Adrenal gland (tissue), 12 donors: ENCODE measurements around the gene CDS1. TPM values are rescaled to one million over a fixed set of nuclear protein-coding genes. Genes with fewer than 3 reads are reported as not detected.

ENCODE experiments used
- DNase-seq, 7 donors: peaks; one replicate each; pipeline ENCODE4 v3.0.0-alpha.2; 2019 to 2020
- H3K27ac ChIP-seq, 5 donors: fragments of 200-600 bp; sonication (generic) in 4 of 5; 1 replicate in 3 of 5; 2 replicates in 2 of 5; pipeline versions ENCODE4 v1.5.1 to v1.8.0; 2016 to 2020; ENCODE audit warnings: mild to moderate bottlenecking in 1 of 5
- H3K27me3 ChIP-seq: fragments of 200-600 bp; 2 replicates; pipeline ENCODE4 v1.8.0; 2021
- H3K36me3 ChIP-seq, 2 donors: fragments of 200-600 bp; replicated peaks in 1 of 2; 1 replicate in 1 of 2; 2 replicates in 1 of 2; pipeline versions ENCODE4 v1.5.1 to v1.8.0; 2018 to 2022
- H3K4me1 ChIP-seq, 2 donors: fragments of 200-600 bp; replicated peaks in 1 of 2; 1 replicate in 1 of 2; 2 replicates in 1 of 2; pipeline versions ENCODE4 v1.5.1 to v1.8.0; 2018 to 2021
- H3K4me3 ChIP-seq, 4 donors: fragments of 200-600 bp; sonication (generic) in 3 of 4; one replicate each; pipeline ENCODE4 v1.5.1; 2016 to 2018
- H3K9me3 ChIP-seq, 3 donors: fragments of 200-600 bp; sonication (generic) in 1 of 3; replicated peaks in 1 of 3; 1 replicate in 2 of 3; 2 replicates in 1 of 3; pipeline versions ENCODE4 v1.5.1 to v1.8.0; 2016 to 2021
- POLR2A ChIP-seq, 2 donors: fragments of 450-650 bp; IDR thresholded peaks; one replicate each; pipeline ENCODE4 v1.6.1; 2017; ENCODE audit warnings: antibody characterized with exemption in 2 of 2, mild to moderate bottlenecking in 2 of 2, moderate library complexity in 1 of 2
- WGBS, 4 donors: extraction: QIAGEN DNeasy Blood & Tissue Kit in 2 of 4; methylation state at CpG; one replicate each; pipeline versions ENCODE4 v1.1.5 to v1.1.7; 2013 to 2017; 5-methylcytosine and 5-hydroxymethylcytosine counted together
- intact Hi-C, 2 donors: fragments of 100-400 bp; cut with DNase I; formaldehyde crosslinking; loops; one replicate each; pipeline versions ENCODE4 v1.14.1 to v1.15.0; 2022 to 2023
- polyA plus RNA-seq, 3 donors: library from polyadenylated mRNA; stranded (reverse); fragments of 200-250 nt in 2 of 3; fragments of 350-450 nt in 1 of 3; fragmentation: Illumina TruSeq in 1 of 3; extraction: RNeasy Lipid Tissue Mini Kit (QIAGEN cat#74804) in 1 of 3; gene quantifications; one replicate each; pipeline ENCODE4 v1.2.3, GENCODE V29; 2013 to 2014
- total RNA-seq, 9 donors: library from RNA; depleted of rRNA in 4 of 9; stranded (reverse); fragments of >200 nt in 4 of 9; fragments of 120-200 nt in 1 of 9; fragmentation: NEBNext Ultra II Directional in 1 of 9; extraction: Animal tissue kit (Norgen Biotek cat#: 25700) in 1 of 9; gene quantifications; one replicate each; pipeline versions ENCODE4 v1.1.0 to v1.2.4, GENCODE V29; 2013 to 2023
- TF ChIP-seq, protein P1 (sequence below), 6 experiments: fragments of 450-650 bp in 4 of 6; fragments of 200-600 bp in 2 of 6; sonication (generic) in 1 of 6; IDR thresholded peaks; 1 replicate in 5 of 6; 2 replicates in 1 of 6; pipeline versions ENCODE4 v1.5.1 to v1.8.0; 2016 to 2021; ENCODE audit warnings: antibody characterized with exemption in 6 of 6, mild to moderate bottlenecking in 2 of 6, moderate library complexity in 1 of 6
- donor health status: healthy with polysubstance abuse.
- donor health status: Bipolar disorder and iron deficiency.
- donor health status: DM: yes; HTN: yes; CAD: no.
- donor health status: DM: no; HTN: no; CAD: no.
- donor health status: DM: no; HTN: no; CAD: no.
- donor health status: DM: yes; HTN: yes; CAD: no.

CDS1 gene
- total and polyA plus RNA-seq, 12 donors: 2.6 to 17.8 (median 9.0) TPM

- H3K36me3 ChIP-seq: no peaks in the 10 kb centered on the region
- H3K27me3 ChIP-seq: no peaks in the 10 kb centered on the region
- 84 to 98% (median 91%) methylated on average over 1 of the region's 1 CpG for WGBS, 4 donors
- no peak for TF ChIP-seq POLR2A (IDR thresholded peaks at IDR 0.05)
- TF ChIP-seq, protein P1, sequence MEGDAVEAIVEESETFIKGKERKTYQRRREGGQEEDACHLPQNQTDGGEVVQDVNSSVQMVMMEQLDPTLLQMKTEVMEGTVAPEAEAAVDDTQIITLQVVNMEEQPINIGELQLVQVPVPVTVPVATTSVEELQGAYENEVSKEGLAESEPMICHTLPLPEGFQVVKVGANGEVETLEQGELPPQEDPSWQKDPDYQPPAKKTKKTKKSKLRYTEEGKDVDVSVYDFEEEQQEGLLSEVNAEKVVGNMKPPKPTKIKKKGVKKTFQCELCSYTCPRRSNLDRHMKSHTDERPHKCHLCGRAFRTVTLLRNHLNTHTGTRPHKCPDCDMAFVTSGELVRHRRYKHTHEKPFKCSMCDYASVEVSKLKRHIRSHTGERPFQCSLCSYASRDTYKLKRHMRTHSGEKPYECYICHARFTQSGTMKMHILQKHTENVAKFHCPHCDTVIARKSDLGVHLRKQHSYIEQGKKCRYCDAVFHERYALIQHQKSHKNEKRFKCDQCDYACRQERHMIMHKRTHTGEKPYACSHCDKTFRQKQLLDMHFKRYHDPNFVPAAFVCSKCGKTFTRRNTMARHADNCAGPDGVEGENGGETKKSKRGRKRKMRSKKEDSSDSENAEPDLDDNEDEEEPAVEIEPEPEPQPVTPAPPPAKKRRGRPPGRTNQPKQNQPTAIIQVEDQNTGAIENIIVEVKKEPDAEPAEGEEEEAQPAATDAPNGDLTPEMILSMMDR (IDR thresholded peaks at IDR 0.05): no peak
- no peak overlapping the region for H3K27ac ChIP-seq
- H3K4me1 ChIP-seq: no peaks in the 10 kb centered on the region
- DNase-seq: no peak
- no peak overlapping the region for H3K4me3 ChIP-seq
- intact Hi-C loops: no loop called here
- H3K9me3 ChIP-seq: no peaks in the 10 kb centered on the region
Measured at GRCh38 chr4:84606645-84607044, 23.7 kb downstream of the CDS1 start.

GRCh38 chr4:84611531-84611930 is 28.6 kb downstream of the CDS1 start:
- H3K36me3 ChIP-seq: no peaks in the 10 kb centered on the region
- H3K4me3 ChIP-seq: no peak overlapping the region
- 76 to 89% (median 88%) methylated on average over 3 of the region's 3 CpGs for WGBS, 4 donors
- H3K27ac ChIP-seq: no peak overlapping the region
- no peak for DNase-seq
- H3K27me3 ChIP-seq: no peaks in the 10 kb centered on the region
- no peaks in the 10 kb centered on the region for H3K9me3 ChIP-seq
- intact Hi-C loops: no loop called here
- TF ChIP-seq, protein P1 (IDR thresholded peaks at IDR 0.05): no peak
- TF ChIP-seq POLR2A (IDR thresholded peaks at IDR 0.05): no peak
- H3K4me1 ChIP-seq: no peaks in the 10 kb centered on the region

GRCh38 chr4:84614891-84615290 is 32.0 kb downstream of the CDS1 start:
- no peak for DNase-seq
- Histone ChIP-seq H3K9me3 (no peaks in the 10 kb centered on the region), H3K36me3 (no peaks in the 10 kb centered on the region), H3K4me3 (no peak overlapping the region), H3K27ac (no peak overlapping the region), H3K27me3 (no peaks in the 10 kb centered on the region), H3K4me1 (no peaks in the 10 kb centered on the region)
- TF ChIP-seq, protein P1 (IDR thresholded peaks at IDR 0.05): no peak
- WGBS, 4 donors: 92 to 96% (median 94%) methylated on average over 5 of the region's 5 CpGs
- intact Hi-C loops: no loop called here

DNA sequence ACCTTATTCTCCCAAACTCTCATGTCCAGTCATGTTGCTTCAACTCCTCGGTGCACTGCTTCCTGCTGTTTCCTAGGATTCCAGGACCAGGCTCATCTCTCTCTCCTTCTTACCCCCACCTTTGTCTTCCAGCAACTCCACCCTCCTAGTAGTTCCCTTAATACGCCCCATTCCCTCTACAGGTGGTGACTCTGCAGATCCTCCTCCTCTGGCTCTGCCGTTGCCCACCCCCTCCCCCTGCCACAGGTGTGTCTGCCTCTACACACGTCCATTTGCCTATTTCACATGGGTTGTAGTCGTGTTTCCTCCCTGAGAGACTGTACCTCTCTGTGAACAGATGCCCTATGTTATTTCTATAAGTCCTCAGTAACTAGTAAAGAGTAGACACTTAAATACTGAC is 32.4 kb downstream of the CDS1 start:
- no peak overlapping the region for H3K4me3 ChIP-seq
- no peak overlapping the region for H3K27ac ChIP-seq
- intact Hi-C loops: no loop called here
- 83 to 91% (median 87%) methylated on average over 5 of the region's 5 CpGs for WGBS, 4 donors
- no peaks in the 10 kb centered on the region for H3K27me3 ChIP-seq
- no peak for TF ChIP-seq POLR2A (IDR thresholded peaks at IDR 0.05)
- TF ChIP-seq, protein P1 (IDR thresholded peaks at IDR 0.05): no peak
- no peaks in the 10 kb centered on the region for H3K36me3 ChIP-seq
- no peaks in the 10 kb centered on the region for H3K9me3 ChIP-seq
- H3K4me1 ChIP-seq: no peaks in the 10 kb centered on the region
- DNase-seq: no peak
